GM10248 (cell line): ENCODE results near the gene CDH11.
A peak's percentile ranks its signal among the peaks of the same experiment; 100 is the strongest.

Experiments
- CTCF ChIA-PET: fragments of 300-600 bp; sonication (Branson Sonifier 250); formaldehyde crosslinking; extraction: SDS; loops from one replicate; lab custom pipeline; 2021; ENCODE audit warnings: antibody characterized with exemption; lab: Yijun Ruan, JAX
- POLR2A ChIA-PET: fragments of 350-650 bp; sonication (Branson Sonifier 250); formaldehyde crosslinking; extraction: SDS; loops from one replicate; lab custom pipeline; 2020; ENCODE audit warnings: antibody characterized with exemption; lab: Yijun Ruan, JAX
- DNase-seq: peaks from one replicate; pipeline ENCODE4 v3.0.0; 2012; ENCODE audit errors: extremely low spot score
- TF ChIP-seq, protein P1 (sequence below): IDR thresholded peaks from 2 replicates; pipeline ENCODE4 v1.5.1; 2012; ENCODE audit warnings: mild to moderate bottlenecking, low read depth; ENCODE audit errors: extremely low read depth, missing control alignments, control extremely low read depth

CDH11 gene

GRCh38 chr16:65122724-65123395 lies 997 bp upstream of the CDH11 start:
- no peak for DNase-seq
- POLR2A ChIA-PET, result no interaction called here
- CTCF ChIA-PET, result no interaction called here
- TF ChIP-seq, protein P1, sequence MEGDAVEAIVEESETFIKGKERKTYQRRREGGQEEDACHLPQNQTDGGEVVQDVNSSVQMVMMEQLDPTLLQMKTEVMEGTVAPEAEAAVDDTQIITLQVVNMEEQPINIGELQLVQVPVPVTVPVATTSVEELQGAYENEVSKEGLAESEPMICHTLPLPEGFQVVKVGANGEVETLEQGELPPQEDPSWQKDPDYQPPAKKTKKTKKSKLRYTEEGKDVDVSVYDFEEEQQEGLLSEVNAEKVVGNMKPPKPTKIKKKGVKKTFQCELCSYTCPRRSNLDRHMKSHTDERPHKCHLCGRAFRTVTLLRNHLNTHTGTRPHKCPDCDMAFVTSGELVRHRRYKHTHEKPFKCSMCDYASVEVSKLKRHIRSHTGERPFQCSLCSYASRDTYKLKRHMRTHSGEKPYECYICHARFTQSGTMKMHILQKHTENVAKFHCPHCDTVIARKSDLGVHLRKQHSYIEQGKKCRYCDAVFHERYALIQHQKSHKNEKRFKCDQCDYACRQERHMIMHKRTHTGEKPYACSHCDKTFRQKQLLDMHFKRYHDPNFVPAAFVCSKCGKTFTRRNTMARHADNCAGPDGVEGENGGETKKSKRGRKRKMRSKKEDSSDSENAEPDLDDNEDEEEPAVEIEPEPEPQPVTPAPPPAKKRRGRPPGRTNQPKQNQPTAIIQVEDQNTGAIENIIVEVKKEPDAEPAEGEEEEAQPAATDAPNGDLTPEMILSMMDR, result no peak

DNA sequence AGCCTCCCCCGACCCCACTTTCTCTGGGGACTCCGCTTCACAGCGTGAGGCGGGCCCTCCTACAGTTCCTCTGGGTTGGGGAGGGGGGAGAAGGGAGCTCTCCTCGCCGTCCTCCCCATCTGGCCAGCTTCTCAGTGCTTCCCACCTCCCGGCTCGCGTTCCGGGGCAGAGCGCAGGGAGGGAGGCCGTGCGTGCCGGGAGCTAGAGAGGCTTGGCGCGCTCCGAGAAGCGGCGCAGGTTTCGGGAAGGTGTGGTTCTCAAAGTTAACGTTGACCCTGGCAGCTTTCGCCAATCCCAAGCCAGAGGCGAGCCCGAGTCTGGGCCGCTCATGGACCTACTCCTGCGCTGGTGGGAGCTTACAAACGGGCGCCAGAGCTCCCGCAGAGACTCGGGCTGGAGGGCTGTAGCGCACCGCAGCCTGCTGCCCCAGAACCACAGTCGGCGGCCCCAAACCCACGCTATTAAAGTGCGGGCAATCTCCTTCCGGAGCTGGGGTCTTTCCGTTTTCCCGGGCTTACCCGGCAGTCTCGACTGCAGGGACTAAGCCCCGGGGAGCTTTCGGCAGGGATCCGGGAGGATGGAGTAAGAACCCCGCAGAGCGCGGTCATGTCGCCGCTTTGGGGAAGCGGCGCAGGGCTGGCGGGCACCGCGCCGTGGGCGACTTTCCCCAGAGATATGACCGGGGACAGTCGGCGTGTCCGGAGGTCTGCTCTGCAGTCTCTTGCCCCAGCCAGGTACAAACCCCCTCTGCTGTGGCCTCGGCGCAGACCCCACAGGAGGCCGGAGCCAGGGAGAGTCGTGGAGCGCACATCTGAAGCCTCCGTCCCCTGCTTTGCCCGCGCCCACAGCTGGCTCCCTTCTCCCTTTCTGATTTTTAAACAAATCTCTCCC lies 787 bp downstream of the CDH11 start:
- POLR2A ChIA-PET, result no interaction called here
- DNase-seq, result peak; percentile 7

DNA sequence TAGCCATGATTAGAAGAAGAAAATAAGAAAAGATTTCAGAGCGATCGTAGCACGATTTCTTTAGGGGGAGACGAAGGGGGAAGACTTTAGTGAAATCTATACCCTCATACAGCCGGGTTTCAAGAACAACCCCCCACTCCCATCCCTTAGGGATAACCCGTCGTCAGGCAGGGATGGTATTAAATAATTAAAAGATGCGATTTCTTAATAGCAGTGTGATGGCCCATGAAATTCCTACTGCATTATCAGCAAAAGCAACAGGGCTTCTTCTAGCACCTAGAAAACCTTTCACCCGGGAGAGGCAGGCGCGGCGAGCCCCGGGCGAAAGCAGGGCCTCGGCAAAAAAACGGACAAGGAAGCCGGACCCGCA lies 1.4 kb downstream of the CDH11 start:
- CTCF ChIA-PET, result no interaction called here

More for the DNA sequence above, 787 bp downstream of the CDH11 start:
- CTCF ChIA-PET, result no interaction called here
- TF ChIP-seq, protein P1, result no peak

GRCh38 chr16:65119901-65120401 lies 1.9 kb downstream of the CDH11 start:
- DNase-seq, result no peak
- ChIA-PET POLR2A (no interaction called here), CTCF (no interaction called here)
- TF ChIP-seq, protein P1, result no peak

More for the DNA sequence above, 1.4 kb downstream of the CDH11 start:
- TF ChIP-seq, protein P1, result no peak
- DNase-seq, result no peak
- POLR2A ChIA-PET, result no interaction called here

DNA sequence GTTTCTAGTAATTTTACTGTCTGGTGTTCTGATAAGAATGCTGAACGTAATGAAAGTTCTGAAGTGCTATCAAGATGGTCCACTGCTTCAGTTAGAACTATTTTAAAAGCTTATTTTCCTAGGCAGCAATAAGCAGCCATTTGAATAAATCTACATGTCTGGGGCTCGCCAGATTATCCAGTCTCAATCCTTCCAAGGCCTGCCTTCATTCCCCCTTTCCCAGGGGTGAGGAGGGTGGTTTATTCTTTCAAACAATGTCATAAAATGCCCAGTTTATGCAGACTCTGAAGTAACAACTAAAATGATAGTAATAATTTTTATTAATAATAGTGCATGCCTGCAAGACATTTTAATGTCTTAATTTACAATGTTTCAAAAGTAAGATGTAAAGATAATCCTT lies 2.4 kb downstream of the CDH11 start:
- ChIA-PET CTCF (no interaction called here), POLR2A (no interaction called here)
- DNase-seq, result no peak
- TF ChIP-seq, protein P1, result no peak

DNA sequence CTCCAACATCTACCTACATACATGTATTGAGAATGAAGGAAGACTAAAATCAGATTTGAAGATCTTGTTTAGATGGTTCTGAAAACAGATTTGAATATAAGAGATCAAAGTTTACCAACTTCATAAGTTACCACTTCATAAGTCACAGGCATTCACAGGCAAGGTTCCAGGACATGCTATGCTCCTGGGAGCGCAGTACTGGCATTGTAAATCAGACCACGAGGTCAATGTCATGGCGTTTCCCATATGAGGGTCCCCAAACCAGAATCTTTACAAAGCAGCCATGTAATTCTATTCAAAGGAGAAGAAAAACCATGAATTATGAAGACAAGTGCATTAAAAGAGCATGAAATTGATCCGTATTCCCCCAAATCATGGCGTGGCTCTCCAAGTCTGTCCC lies 3.0 kb downstream of the CDH11 start:
- TF ChIP-seq, protein P1, result no peak
- POLR2A ChIA-PET, result no interaction called here
- DNase-seq, result no peak
- CTCF ChIA-PET, result no interaction called here
